Measurements from ENCODE around the gene CATSPERZ. TPM values are rescaled to one million over a fixed set of nuclear protein-coding genes. Genes with fewer than 3 reads are reported as not detected.

Gene CATSPERZ
- polyA plus RNA-seq, 1 donor from 2014 or later: not detected

GRCh38 chr11:64263947-64264317 is 36.2 kb upstream of the CATSPERZ start:
- no peak for TF ChIP-seq RAD21 (conservative IDR thresholded peaks at IDR 0.05)
- no peak for TF ChIP-seq POLR2AphosphoS5 (IDR thresholded peaks at IDR 0.05)
- Histone ChIP-seq H3K9ac (ENCODE audit: low read length) (no peak overlapping the region), H3K9me3 (ENCODE audit: low read length) (no peaks in the 10 kb centered on the region), H3K4me2 (ENCODE audit: low read length) (no peak overlapping the region), H3K79me2 (replicated peaks; ENCODE audit: insufficient read depth, low read length) (no peaks in the 10 kb centered on the region), H3K9me2 (ENCODE audit: insufficient read depth, low read length) (no peaks in the 10 kb centered on the region), H3K4me3 (ENCODE audit: low read length) (no peak overlapping the region), H3K27me3 (ENCODE audit: insufficient read depth, low read depth, low read length) (no peaks in the 10 kb centered on the region), H2AFZ (ENCODE audit: low read depth, low read length) (no peak overlapping the region), H3K36me3 (ENCODE audit: insufficient read depth, low read length) (no peaks in the 10 kb centered on the region), H3K27ac (ENCODE audit: low read length) (no peak overlapping the region), H4K20me1 (ENCODE audit: insufficient read depth) (no peaks in the 10 kb centered on the region), H3F3A (ENCODE audit: insufficient read depth, low read length, poor library complexity, severe bottlenecking) (no peaks in the 10 kb centered on the region)

DNA sequence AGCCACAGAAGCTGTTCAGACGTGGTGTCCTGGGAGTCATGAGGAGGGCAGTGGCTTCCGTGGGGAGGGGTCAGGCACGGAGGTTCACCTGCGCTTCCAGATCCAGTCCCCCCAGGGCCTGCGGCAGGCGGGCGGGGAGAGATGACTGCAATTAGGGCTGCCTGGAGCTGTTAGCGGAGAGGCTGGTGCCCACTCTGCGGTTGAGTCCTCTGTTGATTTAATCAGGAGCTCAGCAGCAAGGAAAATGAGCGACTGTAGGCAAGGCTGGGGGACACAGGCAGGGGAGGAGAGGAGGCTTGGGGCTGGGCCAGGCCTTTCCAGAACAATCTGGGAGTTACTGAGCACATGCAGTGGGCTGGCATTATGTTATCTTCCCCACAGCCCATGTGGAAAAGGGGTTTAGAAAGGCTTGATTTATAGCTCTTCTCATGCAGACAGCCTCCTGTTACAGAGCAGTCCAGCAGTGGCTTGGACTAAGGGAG is 35.7 kb upstream of the CATSPERZ start:
- no peak for TF ChIP-seq MXI1 (conservative IDR thresholded peaks at IDR 0.05; ENCODE audit: poor library complexity, severe bottlenecking)
- no peak for TF ChIP-seq TAF1 (IDR thresholded peaks at IDR 0.05; ENCODE audit: low read depth)
- TF ChIP-seq RAD21 (conservative IDR thresholded peaks at IDR 0.05): no peak
- no peak for TF ChIP-seq POLR2AphosphoS5 (IDR thresholded peaks at IDR 0.05)
- TF ChIP-seq EP300 (conservative IDR thresholded peaks at IDR 0.05; ENCODE audit: poor library complexity, severe bottlenecking): no peak
- no peak for TF ChIP-seq EZH2 (IDR thresholded peaks at IDR 0.05; ENCODE audit: borderline replicate concordance, insufficient read depth, low read length, poor library complexity, severe bottlenecking)
- TF ChIP-seq, protein P1, sequence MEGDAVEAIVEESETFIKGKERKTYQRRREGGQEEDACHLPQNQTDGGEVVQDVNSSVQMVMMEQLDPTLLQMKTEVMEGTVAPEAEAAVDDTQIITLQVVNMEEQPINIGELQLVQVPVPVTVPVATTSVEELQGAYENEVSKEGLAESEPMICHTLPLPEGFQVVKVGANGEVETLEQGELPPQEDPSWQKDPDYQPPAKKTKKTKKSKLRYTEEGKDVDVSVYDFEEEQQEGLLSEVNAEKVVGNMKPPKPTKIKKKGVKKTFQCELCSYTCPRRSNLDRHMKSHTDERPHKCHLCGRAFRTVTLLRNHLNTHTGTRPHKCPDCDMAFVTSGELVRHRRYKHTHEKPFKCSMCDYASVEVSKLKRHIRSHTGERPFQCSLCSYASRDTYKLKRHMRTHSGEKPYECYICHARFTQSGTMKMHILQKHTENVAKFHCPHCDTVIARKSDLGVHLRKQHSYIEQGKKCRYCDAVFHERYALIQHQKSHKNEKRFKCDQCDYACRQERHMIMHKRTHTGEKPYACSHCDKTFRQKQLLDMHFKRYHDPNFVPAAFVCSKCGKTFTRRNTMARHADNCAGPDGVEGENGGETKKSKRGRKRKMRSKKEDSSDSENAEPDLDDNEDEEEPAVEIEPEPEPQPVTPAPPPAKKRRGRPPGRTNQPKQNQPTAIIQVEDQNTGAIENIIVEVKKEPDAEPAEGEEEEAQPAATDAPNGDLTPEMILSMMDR (IDR thresholded peaks at IDR 0.05; ENCODE audit: poor library complexity, severe bottlenecking): no peak
- TF ChIP-seq, protein P2, sequence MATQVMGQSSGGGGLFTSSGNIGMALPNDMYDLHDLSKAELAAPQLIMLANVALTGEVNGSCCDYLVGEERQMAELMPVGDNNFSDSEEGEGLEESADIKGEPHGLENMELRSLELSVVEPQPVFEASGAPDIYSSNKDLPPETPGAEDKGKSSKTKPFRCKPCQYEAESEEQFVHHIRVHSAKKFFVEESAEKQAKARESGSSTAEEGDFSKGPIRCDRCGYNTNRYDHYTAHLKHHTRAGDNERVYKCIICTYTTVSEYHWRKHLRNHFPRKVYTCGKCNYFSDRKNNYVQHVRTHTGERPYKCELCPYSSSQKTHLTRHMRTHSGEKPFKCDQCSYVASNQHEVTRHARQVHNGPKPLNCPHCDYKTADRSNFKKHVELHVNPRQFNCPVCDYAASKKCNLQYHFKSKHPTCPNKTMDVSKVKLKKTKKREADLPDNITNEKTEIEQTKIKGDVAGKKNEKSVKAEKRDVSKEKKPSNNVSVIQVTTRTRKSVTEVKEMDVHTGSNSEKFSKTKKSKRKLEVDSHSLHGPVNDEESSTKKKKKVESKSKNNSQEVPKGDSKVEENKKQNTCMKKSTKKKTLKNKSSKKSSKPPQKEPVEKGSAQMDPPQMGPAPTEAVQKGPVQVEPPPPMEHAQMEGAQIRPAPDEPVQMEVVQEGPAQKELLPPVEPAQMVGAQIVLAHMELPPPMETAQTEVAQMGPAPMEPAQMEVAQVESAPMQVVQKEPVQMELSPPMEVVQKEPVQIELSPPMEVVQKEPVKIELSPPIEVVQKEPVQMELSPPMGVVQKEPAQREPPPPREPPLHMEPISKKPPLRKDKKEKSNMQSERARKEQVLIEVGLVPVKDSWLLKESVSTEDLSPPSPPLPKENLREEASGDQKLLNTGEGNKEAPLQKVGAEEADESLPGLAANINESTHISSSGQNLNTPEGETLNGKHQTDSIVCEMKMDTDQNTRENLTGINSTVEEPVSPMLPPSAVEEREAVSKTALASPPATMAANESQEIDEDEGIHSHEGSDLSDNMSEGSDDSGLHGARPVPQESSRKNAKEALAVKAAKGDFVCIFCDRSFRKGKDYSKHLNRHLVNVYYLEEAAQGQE (IDR thresholded peaks at IDR 0.05; ENCODE audit: borderline replicate concordance): no peak
- no peak for TF ChIP-seq SMC3 (conservative IDR thresholded peaks at IDR 0.05; ENCODE audit: poor library complexity)
- H3K27me3 ChIP-seq (ENCODE audit: insufficient read depth, low read depth, low read length): no peaks in the 10 kb centered on the region
- no peak overlapping the region for H3K4me3 ChIP-seq (ENCODE audit: low read length)
- H3K9me3 ChIP-seq (ENCODE audit: low read length): no peaks in the 10 kb centered on the region
- no peak overlapping the region for H3K4me2 ChIP-seq (ENCODE audit: low read length)
- H3K79me2 ChIP-seq (replicated peaks; ENCODE audit: insufficient read depth, low read length): no peaks in the 10 kb centered on the region
- no peaks in the 10 kb centered on the region for H3K36me3 ChIP-seq (ENCODE audit: insufficient read depth, low read length)
- no peaks in the 10 kb centered on the region for H3K9me2 ChIP-seq (ENCODE audit: insufficient read depth, low read length)
- H3F3A ChIP-seq (ENCODE audit: insufficient read depth, low read length, poor library complexity, severe bottlenecking): no peaks in the 10 kb centered on the region
- H4K20me1 ChIP-seq (ENCODE audit: insufficient read depth): no peaks in the 10 kb centered on the region
- peak overlapping the region; percentile 20 for H3K9ac ChIP-seq (ENCODE audit: low read length)
- H2AFZ ChIP-seq (ENCODE audit: low read depth, low read length): no peak overlapping the region
- no peak overlapping the region for H3K27ac ChIP-seq (ENCODE audit: low read length)

Measured in neural cell (in vitro differentiated cells).